Tibial nerve (tissue), 4 donors: ENCODE measurements around the gene ATF7. TPM values are rescaled to one million over a fixed set of nuclear protein-coding genes. Genes with fewer than 3 reads are reported as not detected.
"Not testable (repeated sequence)": the region's sequence is repeated elsewhere in the genome, so short reads cannot be mapped to it uniquely, and the experiment has no call there.

Experiments used
- DNase-seq, 2 donors: peaks; one replicate each; pipeline ENCODE4 v3.0.0-alpha.2; 2019; ENCODE audit warnings: low spot score in 2 of 2
- H3K27ac ChIP-seq, 4 donors: fragments of 200-600 bp; sonication (generic) in 3 of 4; one replicate each; pipeline ENCODE4 v1.5.1; 2017 to 2019; ENCODE audit warnings: mild to moderate bottlenecking in 1 of 4
- H3K27me3 ChIP-seq, 2 donors: fragments of 200-600 bp; sonication (generic) in 1 of 2; one replicate each; pipeline versions ENCODE4 v1.5.1 to v1.6.0; 2017 to 2019
- H3K36me3 ChIP-seq, 3 donors: fragments of 200-600 bp; sonication (generic); one replicate each; pipeline ENCODE4 v1.5.1; 2018 to 2019
- H3K4me1 ChIP-seq, 4 donors: fragments of 200-600 bp; sonication (generic) in 3 of 4; one replicate each; pipeline ENCODE4 v1.5.1; 2017 to 2019
- H3K4me3 ChIP-seq, 4 donors: fragments of 200-600 bp; sonication (generic) in 3 of 4; one replicate each; pipeline ENCODE4 v1.5.1; 2017 to 2019; ENCODE audit warnings: mild to moderate bottlenecking in 1 of 4, moderate library complexity in 1 of 4
- H3K9me3 ChIP-seq, 4 donors: fragments of 200-600 bp; sonication (generic) in 3 of 4; one replicate each; pipeline ENCODE4 v1.5.1; 2017 to 2019
- CTCF ChIP-seq, 5 experiments: fragments of 200-600 bp in 3 of 5; fragments of 450-650 bp in 2 of 5; sonication (generic) in 3 of 5; IDR thresholded peaks; one replicate each; pipeline ENCODE4 v1.5.1; 2016 to 2019; ENCODE audit warnings: antibody characterized with exemption in 5 of 5, mild to moderate bottlenecking in 3 of 5, moderate library complexity in 2 of 5
- EP300 ChIP-seq, 2 donors: sonication (generic); formaldehyde crosslinking; IDR thresholded peaks; one replicate each; pipeline ENCODE4 v1.6.1; 2017; ENCODE audit warnings: antibody characterized with exemption in 2 of 2, mild to moderate bottlenecking in 1 of 2
- POLR2A ChIP-seq, 2 donors: fragments of 450-650 bp; IDR thresholded peaks; one replicate each; pipeline ENCODE4 v1.6.1; 2017; ENCODE audit warnings: antibody characterized with exemption in 2 of 2, mild to moderate bottlenecking in 2 of 2, moderate library complexity in 2 of 2
- WGBS, 2 donors: methylation state at CpG; one replicate each; pipeline ENCODE4 v1.1.5; 2018; 5-methylcytosine and 5-hydroxymethylcytosine counted together
- total RNA-seq, 4 donors: library from RNA; depleted of rRNA; stranded (reverse); fragments of >200 nt; gene quantifications; one replicate each; pipeline ENCODE4 v1.1.0, GENCODE V29; 2016

ATF7 gene
- total RNA-seq, 4 donors from 2014 or later, result 30.1 to 47.9 (median 34.4) TPM

GRCh38 chr12:53657041-53657440 lies 30.9 kb upstream of the ATF7 start:
- no peak for TF ChIP-seq POLR2A (IDR thresholded peaks at IDR 0.05)
- TF ChIP-seq CTCF (IDR thresholded peaks at IDR 0.05), result no peak
- no peak for TF ChIP-seq EP300 (IDR thresholded peaks at IDR 0.05)
- Histone ChIP-seq H3K9me3 (no peaks in the 10 kb centered on the region), H3K36me3 (peaks cover 0 to 4% (median 0%) of the 10 kb centered on the region in 3 donors), H3K27me3 (no peaks in the 10 kb centered on the region), H3K27ac (no peak overlapping the region), H3K4me1 (peaks cover 0 to 40% (median 25%) of the 10 kb centered on the region in 4 donors), H3K4me3 (no peak overlapping the region)
- 90 to 94% methylated on average over 4 of the region's 4 CpGs for WGBS, 2 donors
- no peak for DNase-seq

- DNase-seq, result no peak
Observed at GRCh38 chr12:53653595-53653994, 27.4 kb upstream of the ATF7 start.

GRCh38 chr12:53652366-53652765 lies 26.2 kb upstream of the ATF7 start:
- H3K27me3 ChIP-seq, result no peaks in the 10 kb centered on the region
- H3K4me1 ChIP-seq, result peaks cover 0 to 2% (median 0%) of the 10 kb centered on the region in 4 donors
- H3K4me3 ChIP-seq, result no peak overlapping the region
- TF ChIP-seq CTCF (IDR thresholded peaks at IDR 0.05) (no peak), EP300 (IDR thresholded peaks at IDR 0.05) (no peak), POLR2A (IDR thresholded peaks at IDR 0.05) (no peak)
- no peak for DNase-seq
- H3K36me3 ChIP-seq, result no peaks in the 10 kb centered on the region
- WGBS, 2 donors, result 67 to 90% methylated on average over 1 of the region's 1 CpG
- H3K9me3 ChIP-seq, result no peaks in the 10 kb centered on the region
- H3K27ac ChIP-seq, result no peak overlapping the region

More at GRCh38 chr12:53653595-53653994, 27.4 kb upstream of the ATF7 start:
- WGBS, 2 donors, result 90 to 92% methylated on average over 2 of the region's 2 CpGs
- H3K27me3 ChIP-seq, result no peaks in the 10 kb centered on the region
- H3K27ac ChIP-seq, result no peak overlapping the region
- H3K9me3 ChIP-seq, result no peaks in the 10 kb centered on the region
- H3K36me3 ChIP-seq, result no peaks in the 10 kb centered on the region
- peaks cover 0 to 14% (median 7%) of the 10 kb centered on the region in 4 donors for H3K4me1 ChIP-seq
- no peak overlapping the region for H3K4me3 ChIP-seq
- TF ChIP-seq EP300 (IDR thresholded peaks at IDR 0.05), result no peak

GRCh38 chr12:53651737-53652136 lies 25.6 kb upstream of the ATF7 start:
- no peaks in the 10 kb centered on the region for H3K4me1 ChIP-seq
- H3K36me3 ChIP-seq, result no peaks in the 10 kb centered on the region
- no peak overlapping the region for H3K27ac ChIP-seq
- H3K27me3 ChIP-seq, result no peaks in the 10 kb centered on the region
- H3K9me3 ChIP-seq, result no peaks in the 10 kb centered on the region
- TF ChIP-seq CTCF (IDR thresholded peaks at IDR 0.05) (no peak), POLR2A (IDR thresholded peaks at IDR 0.05) (no peak), EP300 (IDR thresholded peaks at IDR 0.05) (no peak)
- 66 to 69% methylated on average over 1 of the region's 1 CpG for WGBS, 2 donors
- no peak overlapping the region for H3K4me3 ChIP-seq
- no peak for DNase-seq

GRCh38 chr12:53646300-53646699 lies 20.1 kb upstream of the ATF7 start:
- H3K36me3 ChIP-seq, H3K27ac ChIP-seq, H3K27me3 ChIP-seq, H3K4me3 ChIP-seq, H3K4me1 ChIP-seq, H3K9me3 ChIP-seq, DNase-seq: not testable (repeated sequence)
- 78 to 83% methylated on average over 4 of the region's 4 CpGs for WGBS, 2 donors

GRCh38 chr12:53645165-53645564 lies 19.0 kb upstream of the ATF7 start:
- H3K4me3 ChIP-seq, result no peak overlapping the region
- no peak for DNase-seq
- H3K9me3 ChIP-seq, result no peaks in the 10 kb centered on the region
- H3K27me3 ChIP-seq, result no peaks in the 10 kb centered on the region
- 71 to 77% methylated on average over 3 of the region's 3 CpGs for WGBS, 2 donors
- H3K27ac ChIP-seq, result no peak overlapping the region
- TF ChIP-seq EP300 (IDR thresholded peaks at IDR 0.05) (no peak), POLR2A (IDR thresholded peaks at IDR 0.05) (no peak), CTCF (IDR thresholded peaks at IDR 0.05) (no peak)
- no peaks in the 10 kb centered on the region for H3K4me1 ChIP-seq
- H3K36me3 ChIP-seq, result no peaks in the 10 kb centered on the region
